DND-41 (cell line): ENCODE results near the gene CCNB2.

Experiments
- CTCF ChIP-seq: IDR thresholded peaks from 2 replicates; pipeline ENCODE4 v1.5.1; 2012; ENCODE audit warnings: borderline replicate concordance, low read length, moderate library complexity, mild to moderate bottlenecking; ENCODE audit not compliant: poor library complexity, severe bottlenecking; ENCODE audit errors: extremely low read depth
- EZH2 ChIP-seq: IDR thresholded peaks from 3 replicates; pipeline ENCODE4 v1.6.1; 2012; ENCODE audit warnings: borderline replicate concordance, low read depth, mild to moderate bottlenecking, moderate library complexity, low read length, inconsistent platforms; ENCODE audit not compliant: severe bottlenecking

- TF ChIP-seq CTCF (no peak), EZH2 (no peak)
Observed at GRCh38 chr15:59131969-59132562, 27.1 kb downstream of the CCNB2 start.
